SH-SY5Y (cell line): ENCODE results near the gene HNF4A.

Experiments
- GATA2 ChIP-seq: IDR thresholded peaks from 2 replicates; pipeline ENCODE4 v1.6.1; 2011; ENCODE audit warnings: mild to moderate bottlenecking, low read depth, low read length
- GATA3 ChIP-seq: IDR thresholded peaks from 2 replicates; pipeline ENCODE4 v1.6.1; 2011; ENCODE audit warnings: low read depth, mild to moderate bottlenecking, low read length, moderate library complexity

DNA sequence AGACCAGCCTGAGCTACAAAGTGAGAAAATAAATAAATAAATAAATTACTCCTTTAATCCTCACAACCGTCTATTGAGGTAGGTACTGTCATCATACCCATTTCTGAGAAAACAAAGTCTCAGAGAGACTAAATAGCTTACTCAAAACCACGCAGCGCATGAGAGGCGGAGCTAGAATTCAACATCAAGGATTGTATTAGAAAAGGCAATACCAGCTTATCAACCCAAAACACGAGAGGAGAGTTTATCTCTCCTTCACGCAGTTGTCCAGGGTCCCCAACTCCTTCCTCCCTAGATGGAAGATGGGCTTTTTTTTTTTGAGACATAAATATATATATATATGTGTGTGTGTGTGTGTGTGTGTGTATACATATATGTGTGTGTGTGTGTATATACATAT lies 12.2 kb downstream of the HNF4A start:
- no peak for TF ChIP-seq GATA2
- TF ChIP-seq GATA3 = no peak
